ENCODE results near the gene TEX29.

TEX29 gene
- total RNA-seq = 0.97 to 1.3 reads per million in 2 donors

DNA sequence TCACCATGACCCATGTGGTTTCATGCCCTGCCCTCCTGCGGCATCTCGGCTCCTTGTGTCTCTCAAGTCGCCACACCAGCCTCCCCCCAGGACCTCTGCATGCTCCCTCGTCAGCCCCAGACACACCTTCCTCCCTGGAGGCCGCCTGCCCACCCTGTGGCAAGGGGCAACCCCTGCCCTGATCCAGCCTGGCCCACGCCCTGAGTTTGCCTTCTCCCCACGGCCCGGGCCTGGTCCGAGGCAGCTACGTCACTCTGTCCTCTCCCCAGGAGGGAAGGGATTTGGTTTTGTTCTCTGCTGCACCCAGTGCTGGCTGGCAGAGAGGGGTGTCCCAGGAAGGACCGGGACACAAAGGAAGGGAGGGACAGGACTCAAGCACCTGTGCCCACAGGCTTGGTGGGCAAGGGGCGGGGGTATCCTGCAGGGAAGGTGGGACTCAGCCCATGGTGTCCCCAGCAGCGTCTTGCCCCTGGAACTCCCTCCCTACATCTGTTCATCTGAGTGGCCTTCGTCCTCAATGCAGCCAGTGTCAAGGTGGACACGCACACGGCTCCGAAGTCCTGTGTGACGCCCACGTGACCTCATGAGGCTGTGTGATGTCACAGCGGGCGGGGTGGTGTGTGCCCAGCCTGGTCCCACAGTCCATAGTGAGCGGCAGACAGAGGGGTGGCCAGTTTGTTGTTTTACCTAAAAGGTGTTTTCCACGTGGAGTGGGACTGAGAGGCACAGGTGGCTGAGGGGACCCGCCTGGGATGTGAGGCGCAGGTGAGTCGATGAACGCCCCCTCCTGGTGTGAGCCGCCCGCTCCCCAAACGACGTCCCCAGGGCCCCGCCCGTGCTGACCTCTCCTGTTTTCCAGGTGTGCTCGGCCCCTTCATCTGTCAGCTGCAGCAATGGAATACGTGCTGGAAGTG lies at the start of gene TEX29:
TEX29 (plus strand) TSS at position 645 of the 914 bp plus-strand sequence; CDS start at position 894, 249 bp downstream.
- no peak for DNase-seq

DNA sequence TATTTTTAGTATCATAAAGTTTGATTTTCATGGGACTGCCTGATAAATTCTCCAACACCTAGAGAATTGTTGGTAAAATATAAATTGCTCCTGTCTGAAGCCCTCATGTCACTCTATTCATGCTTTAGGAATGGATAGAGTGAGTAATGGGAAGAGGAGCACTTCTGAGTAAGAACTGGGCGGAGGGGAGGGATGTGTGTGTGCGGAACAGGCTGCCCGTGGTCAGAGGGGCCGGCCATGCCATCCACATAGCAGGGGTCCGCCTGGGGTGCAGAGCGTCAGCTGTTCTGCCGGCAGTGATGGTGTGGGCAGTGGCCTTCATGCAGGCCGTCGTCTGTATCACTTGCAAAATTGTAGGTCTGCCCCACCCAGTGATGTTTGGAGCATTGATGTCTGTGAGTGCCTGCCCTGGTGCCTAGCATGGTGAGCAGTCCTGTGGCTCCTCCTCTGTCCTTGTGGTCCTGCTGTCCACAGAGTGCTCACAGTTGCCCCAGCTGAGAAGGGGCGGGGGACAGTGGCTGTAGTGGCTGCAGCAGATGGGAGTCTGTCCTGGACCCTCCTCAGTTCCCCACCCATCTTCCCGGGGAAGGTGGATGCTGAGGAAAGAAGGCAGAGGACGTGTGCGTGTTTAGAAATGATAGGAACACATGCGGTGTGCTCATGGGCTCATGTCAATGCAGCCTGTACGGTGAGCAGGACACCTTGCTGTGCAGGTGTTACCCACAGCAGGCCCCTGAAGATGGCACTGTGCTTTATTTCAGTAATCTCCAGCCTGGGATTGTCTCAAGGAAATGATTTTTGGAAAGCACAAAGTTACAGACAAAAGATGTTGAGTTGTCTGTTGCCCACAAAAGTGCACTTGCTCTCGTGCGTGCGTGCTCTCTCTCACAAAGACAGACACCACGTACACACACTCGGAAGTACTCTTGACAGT lies 49.4 kb upstream of the TEX29 start:
- DNase-seq = no peak

DNA sequence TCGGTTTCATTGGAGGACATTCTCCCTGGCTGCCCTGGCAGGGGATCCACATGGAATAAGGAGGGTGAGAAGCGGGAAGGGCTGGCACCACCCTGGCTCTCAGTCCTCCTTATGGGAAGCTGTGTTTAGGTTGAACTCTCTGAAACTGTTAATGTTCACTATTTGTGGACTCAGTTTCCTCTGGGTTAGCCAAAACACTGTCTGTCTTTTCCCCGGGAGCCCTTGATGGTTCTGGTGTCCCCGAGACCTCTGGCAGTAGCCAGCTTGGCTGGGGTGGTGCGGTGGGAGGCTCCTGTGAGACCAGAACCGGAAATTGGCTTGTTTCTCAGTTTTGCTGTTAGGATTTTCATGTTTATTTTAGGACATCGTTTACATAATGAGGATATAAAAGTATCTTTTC lies 48.3 kb upstream of the TEX29 start:
- DNase-seq = no peak

DNA sequence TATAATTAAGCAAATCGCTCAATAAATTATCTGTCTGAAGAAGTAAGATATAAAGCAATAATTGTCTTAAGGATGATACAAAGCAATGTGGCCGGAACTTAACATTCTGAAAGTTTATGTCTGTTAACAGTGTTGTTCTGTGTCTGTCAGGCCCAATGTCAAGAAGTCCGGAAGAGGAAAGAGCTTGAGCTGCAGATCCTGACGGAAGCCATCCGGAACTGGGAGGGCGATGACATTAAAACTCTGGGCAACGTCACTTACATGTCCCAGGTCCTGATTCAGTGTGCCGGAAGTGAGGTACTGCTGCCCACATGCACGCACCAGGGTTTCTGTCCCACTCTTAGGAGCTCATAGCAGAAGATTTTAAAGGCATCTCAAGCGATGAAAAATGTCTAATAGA lies 45.1 kb upstream of the TEX29 start:
- DNase-seq = no peak

DNA sequence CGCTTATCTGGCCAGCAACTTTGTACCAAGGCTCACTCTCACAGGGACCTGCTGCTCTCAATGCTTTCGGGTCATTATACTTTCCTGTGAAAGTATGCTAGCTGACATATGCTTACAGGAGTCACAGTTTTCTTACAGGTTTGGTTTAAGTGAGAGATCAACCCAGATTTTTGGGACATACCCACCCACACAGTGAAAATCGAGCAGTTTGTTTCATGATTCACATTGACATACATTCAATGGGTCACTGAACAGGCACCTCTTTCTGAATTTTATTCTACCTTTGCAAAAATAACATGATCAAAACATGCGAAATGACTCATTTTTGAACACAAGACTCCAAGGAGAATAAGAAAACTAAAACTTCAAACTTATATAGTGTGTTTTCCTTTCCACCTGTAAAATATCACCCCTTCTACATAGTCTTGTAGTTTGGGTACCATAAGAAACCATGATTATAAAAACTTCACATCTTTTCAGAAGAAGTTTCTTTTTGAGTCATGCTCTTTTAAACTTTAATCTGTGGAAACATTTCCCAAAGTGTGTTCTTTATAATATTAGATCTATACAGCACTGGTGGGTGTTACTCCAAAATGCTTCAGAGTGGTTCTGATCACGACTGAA lies 44.3 kb upstream of the TEX29 start:
- DNase-seq = no peak

- DNase-seq = no peak
Measured at GRCh38 chr13:111278258-111278657, 42.2 kb upstream of the TEX29 start.

- DNase-seq = no peak
Measured at GRCh38 chr13:111278743-111279652, 41.4 kb upstream of the TEX29 start.

DNA sequence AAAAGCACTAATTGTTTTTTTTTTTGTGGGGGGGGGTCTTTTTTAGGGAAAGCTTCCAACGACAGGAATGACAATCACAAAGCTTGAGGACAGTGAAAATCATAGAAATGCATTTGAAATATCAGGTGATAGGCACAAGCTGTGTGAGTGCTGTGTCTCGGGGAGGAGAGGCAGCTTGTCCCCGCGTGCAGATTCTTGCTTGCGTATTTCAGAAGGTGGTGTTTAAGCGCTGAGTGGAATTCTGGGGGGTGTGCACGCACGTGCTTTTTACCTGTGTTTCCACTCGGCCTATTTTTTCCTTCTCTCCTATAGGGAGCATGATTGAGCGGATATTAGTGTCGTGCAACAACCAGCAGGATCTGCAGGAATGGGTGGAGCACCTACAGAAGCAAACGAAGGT lies 40.2 kb upstream of the TEX29 start:
- DNase-seq = no peak

DNA sequence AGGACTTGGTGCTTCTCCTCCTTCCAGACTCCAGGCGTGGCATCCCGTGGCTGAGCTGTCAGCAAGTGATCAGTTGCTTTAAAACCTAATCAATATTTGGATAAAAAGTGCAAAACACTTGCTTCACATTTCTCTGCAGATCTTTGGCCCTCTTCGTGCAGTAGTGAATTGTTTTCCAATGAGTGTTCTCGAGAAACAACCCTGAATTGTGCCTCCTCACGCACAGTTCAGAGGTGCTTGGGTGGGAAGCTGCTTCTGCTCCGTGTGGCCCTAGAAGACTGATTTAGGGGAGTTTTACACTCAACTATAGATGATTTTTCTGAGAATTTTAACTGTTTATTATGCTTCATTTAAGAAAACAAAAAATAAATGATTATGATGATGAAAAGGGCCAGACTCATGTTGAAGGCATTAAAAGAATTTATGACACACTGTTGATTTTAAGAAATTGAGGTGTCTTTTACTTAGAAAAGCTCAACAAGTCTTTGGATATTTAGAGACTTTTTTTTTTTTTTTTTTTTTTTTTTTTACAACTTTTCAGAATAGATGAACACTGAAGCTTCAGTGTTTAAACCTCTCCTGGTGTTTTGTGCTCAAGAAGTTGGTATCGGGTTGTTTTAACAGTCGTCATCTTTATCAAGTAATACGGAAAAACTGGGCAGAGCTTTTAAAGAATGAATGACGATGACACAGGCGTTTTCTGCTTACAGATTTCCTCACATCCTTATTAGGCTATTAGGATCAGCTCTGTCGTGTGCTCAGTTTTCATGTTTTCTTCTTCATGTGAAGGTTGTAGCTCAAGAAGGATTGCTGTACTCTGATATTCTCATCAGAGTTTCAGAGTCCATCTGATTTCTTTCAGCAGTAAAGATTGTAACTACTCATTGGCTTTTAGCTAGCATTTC lies 39.5 kb upstream of the TEX29 start:
- no peak for DNase-seq

- DNase-seq = no peak
Measured at GRCh38 chr13:111281751-111282311, 38.6 kb upstream of the TEX29 start.

DNA sequence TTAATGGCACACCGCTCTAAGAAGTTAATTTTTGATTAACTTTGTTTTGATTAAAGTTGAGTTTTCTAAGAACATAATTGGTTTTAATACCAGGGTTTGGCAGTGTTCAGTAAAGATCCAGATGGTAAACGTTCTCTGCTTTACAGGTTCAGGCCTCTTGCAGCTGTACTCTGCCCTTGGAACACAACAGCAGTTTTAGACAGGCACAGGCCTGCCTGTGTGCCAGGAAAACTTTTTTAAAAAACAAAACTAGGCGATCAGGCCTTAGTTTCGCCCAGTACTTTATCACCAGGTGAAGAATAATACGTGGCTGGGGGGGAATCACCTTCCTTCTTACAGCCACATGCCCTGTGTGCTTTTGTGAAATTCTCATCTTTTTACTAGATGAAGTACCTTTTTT lies 38.0 kb upstream of the TEX29 start:
- no peak for DNase-seq

DNA sequence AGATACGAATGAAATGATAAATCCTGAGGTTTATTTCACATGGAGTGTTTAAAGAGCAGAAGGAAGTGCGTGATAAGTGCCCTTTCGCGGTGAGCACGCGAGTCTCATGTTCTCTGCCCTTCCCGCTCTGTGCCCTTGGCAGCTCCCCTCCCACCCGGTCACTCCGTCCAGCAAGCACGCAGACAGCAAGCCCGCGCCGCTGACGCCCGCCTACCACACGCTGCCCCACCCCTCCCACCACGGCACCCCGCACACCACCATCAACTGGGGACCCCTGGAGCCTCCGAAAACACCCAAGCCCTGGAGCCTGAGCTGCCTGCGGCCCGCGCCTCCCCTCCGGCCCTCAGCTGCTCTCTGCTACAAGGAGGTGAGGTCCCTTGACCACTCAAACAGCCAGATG lies 37.4 kb upstream of the TEX29 start:
- no peak for DNase-seq

- DNase-seq = no peak
Measured at GRCh38 chr13:111283457-111283856, 37.0 kb upstream of the TEX29 start.

- no peak for DNase-seq
Measured at GRCh38 chr13:111283991-111284390, 36.5 kb upstream of the TEX29 start.

DNA sequence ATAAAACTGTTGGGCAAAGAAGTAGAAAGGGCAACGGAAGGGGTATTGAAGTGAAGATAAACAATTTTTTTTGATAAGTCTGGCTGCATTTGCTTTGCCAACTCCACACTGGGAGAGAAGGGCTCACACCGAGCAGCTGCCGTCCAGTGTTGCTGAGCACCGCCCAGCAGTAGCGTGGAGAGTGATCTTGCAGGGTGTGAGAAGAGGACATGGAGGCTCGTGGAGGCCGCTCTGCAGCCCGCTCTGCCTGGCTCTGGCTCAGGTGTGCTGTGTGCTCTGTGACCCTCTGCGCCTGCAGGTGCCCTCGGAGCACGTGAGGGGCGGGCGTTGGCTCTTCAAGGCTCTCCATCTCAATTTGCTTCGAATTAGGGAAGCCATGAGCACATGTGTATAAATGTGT lies 35.9 kb upstream of the TEX29 start:
- DNase-seq = no peak

DNA sequence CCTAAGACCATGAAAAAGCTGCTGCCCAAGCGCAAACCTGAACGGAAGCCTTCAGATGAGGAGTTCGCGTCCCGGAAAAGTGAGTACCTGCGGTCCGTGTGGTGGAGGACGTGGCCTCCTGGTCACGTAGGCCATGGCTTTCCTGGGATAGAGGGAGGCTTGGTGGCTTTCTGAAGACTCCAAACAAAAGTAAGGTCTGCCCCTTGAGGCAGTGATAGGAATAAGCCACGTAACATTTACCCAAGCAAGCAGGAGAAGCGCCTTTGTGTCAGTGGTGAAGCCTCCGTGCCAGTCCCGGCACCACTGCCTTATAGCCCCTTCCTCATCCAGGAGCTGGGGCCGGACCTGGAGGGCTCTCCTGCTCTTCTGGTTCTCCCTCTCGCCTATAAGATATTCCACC lies 34.3 kb upstream of the TEX29 start:
- DNase-seq = no peak

GRCh38 chr13:111286749-111287148 lies 33.7 kb upstream of the TEX29 start:
- DNase-seq = no peak

- DNase-seq = no peak
Measured at GRCh38 chr13:111287201-111287600, 33.2 kb upstream of the TEX29 start.

- no peak for DNase-seq
Measured at GRCh38 chr13:111288276-111288675, 32.2 kb upstream of the TEX29 start.

- DNase-seq = no peak
Measured at GRCh38 chr13:111289251-111289650, 31.2 kb upstream of the TEX29 start.

DNA sequence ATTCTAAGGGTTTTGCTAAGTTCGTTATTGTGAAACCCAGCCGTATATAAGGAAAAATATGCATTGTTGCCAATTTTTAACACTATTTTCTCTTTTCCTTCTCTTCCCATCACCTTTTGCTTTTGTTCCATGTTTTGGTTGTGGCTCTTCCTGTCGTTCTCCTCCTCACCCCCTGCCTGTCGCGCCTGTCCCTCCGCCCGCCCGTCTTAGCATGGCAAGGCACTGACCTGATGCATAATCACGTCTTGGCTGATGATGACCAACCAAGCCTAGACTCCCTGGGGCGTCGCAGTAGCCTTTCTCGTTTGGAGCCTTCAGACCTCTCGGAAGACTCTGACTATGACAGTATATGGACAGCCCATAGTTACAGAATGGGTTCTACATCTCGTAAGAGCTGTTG lies 28.5 kb upstream of the TEX29 start:
- DNase-seq = no peak

Measured in T-helper 9 cell (primary cell).